Neural crest cell (in vitro differentiated cells): ENCODE measurements around the gene SEPTIN5. TPM values are rescaled to one million over a fixed set of nuclear protein-coding genes. Genes with fewer than 3 reads are reported as not detected.

Source experiments
- DNase-seq: peaks from one replicate; pipeline ENCODE4 v3.0.0; 2021; ENCODE audit warnings: low read depth, mixed read lengths, low spot score
- H3K27ac Mint-ChIP-seq: one replicate; pipeline ENCODE4 v1.8.0; 2021; ENCODE audit warnings: mild to moderate bottlenecking, mixed read lengths; ENCODE audit not compliant: unreplicated experiment
- H3K27me3 Mint-ChIP-seq: 2 replicates; pipeline ENCODE4 v1.8.0; 2021; ENCODE audit warnings: low read depth, mild to moderate bottlenecking, mixed read lengths
- H3K36me3 Mint-ChIP-seq: 2 replicates; pipeline ENCODE4 v1.8.0; 2021; ENCODE audit warnings: low read depth, mild to moderate bottlenecking, mixed read lengths
- H3K4me1 Mint-ChIP-seq: 2 replicates; pipeline ENCODE4 v1.8.0; 2021; ENCODE audit warnings: mixed read lengths
- H3K4me3 Mint-ChIP-seq: one replicate; pipeline ENCODE4 v1.8.0; 2021; ENCODE audit warnings: mild to moderate bottlenecking, mixed read lengths
- H3K9me3 Mint-ChIP-seq: 2 replicates; pipeline ENCODE4 v1.8.0; 2021; ENCODE audit warnings: mixed read lengths
- CTCF ChIP-seq: fragments of 200-600 bp; sonication (generic); conservative IDR thresholded peaks from 2 replicates; pipeline ENCODE4 v1.5.0; 2021; ENCODE audit warnings: antibody characterized with exemption, mild to moderate bottlenecking
- total RNA-seq: library from RNA; stranded (reverse); gene quantifications from 2 replicates; pipeline ENCODE4 v1.2.1, GENCODE V29; 2021

The SEPTIN5 gene
- total RNA-seq, 1 donor from 2014 or later = 30.2 TPM

- DNase-seq = no peak
- Mint-ChIP-seq H3K9me3 (no peaks in the 10 kb centered on the region), H3K36me3 (no peaks in the 10 kb centered on the region), H3K4me3 (no peak overlapping the region), H3K27ac (no peak overlapping the region), H3K27me3 (peaks cover 28% of the 10 kb centered on the region), H3K4me1 (peaks cover 14% of the 10 kb centered on the region)
- TF ChIP-seq CTCF = no peak
Measured at GRCh38 chr22:19687561-19688300, 26.6 kb upstream of the SEPTIN5 start.

GRCh38 chr22:19688301-19689290 is 25.7 kb upstream of the SEPTIN5 start:
- no peak overlapping the region for H3K27ac Mint-ChIP-seq
- no peaks in the 10 kb centered on the region for H3K36me3 Mint-ChIP-seq
- no peak for TF ChIP-seq CTCF
- peaks cover 14% of the 10 kb centered on the region for H3K4me1 Mint-ChIP-seq
- no peak overlapping the region for H3K4me3 Mint-ChIP-seq
- H3K9me3 Mint-ChIP-seq = no peaks in the 10 kb centered on the region
- no peak for DNase-seq
- H3K27me3 Mint-ChIP-seq = peaks cover 23% of the 10 kb centered on the region

GRCh38 chr22:19689408-19689807 is 24.9 kb upstream of the SEPTIN5 start:
- no peaks in the 10 kb centered on the region for H3K9me3 Mint-ChIP-seq
- DNase-seq = no peak
- TF ChIP-seq CTCF = no peak
- peaks cover 18% of the 10 kb centered on the region for H3K27me3 Mint-ChIP-seq
- no peaks in the 10 kb centered on the region for H3K36me3 Mint-ChIP-seq
- H3K4me3 Mint-ChIP-seq = no peak overlapping the region
- H3K4me1 Mint-ChIP-seq = peaks cover 14% of the 10 kb centered on the region
- no peak overlapping the region for H3K27ac Mint-ChIP-seq

- DNase-seq = no peak
- H3K9me3 Mint-ChIP-seq = no peaks in the 10 kb centered on the region
- peaks cover 17% of the 10 kb centered on the region for H3K27me3 Mint-ChIP-seq
- TF ChIP-seq CTCF = no peak
- H3K27ac Mint-ChIP-seq = no peak overlapping the region
- H3K4me3 Mint-ChIP-seq = no peak overlapping the region
- H3K36me3 Mint-ChIP-seq = no peaks in the 10 kb centered on the region
- H3K4me1 Mint-ChIP-seq = peaks cover 14% of the 10 kb centered on the region
Measured at GRCh38 chr22:19691007-19691720, 23.1 kb upstream of the SEPTIN5 start.

- Mint-ChIP-seq H3K27me3 (peaks cover 13% of the 10 kb centered on the region), H3K27ac (no peak overlapping the region), H3K4me1 (peaks cover 14% of the 10 kb centered on the region), H3K4me3 (no peak overlapping the region), H3K9me3 (no peaks in the 10 kb centered on the region), H3K36me3 (no peaks in the 10 kb centered on the region)
- DNase-seq = no peak
- no peak for TF ChIP-seq CTCF
Measured at GRCh38 chr22:19691721-19692341, 22.5 kb upstream of the SEPTIN5 start.
